A673 (cell line): Measurements from ENCODE around the gene TTC21A. TPM values are rescaled to one million over a fixed set of nuclear protein-coding genes. Genes with fewer than 3 reads are reported as not detected.

Experiments used
- BruUV-seq: library from RNA; stranded (reverse); fragments of 400-500 nt; replicated peaks from 2 replicates; lab custom pipeline; 2021; lab: Mats Ljungman, UMichigan
- CTCF ChIA-PET: fragments of 300-600 bp; sonication (Branson Sonifier 250); formaldehyde crosslinking; loops from one replicate; lab custom pipeline; 2022; ENCODE audit warnings: antibody characterized with exemption; lab: Charles Lee
- POLR2A ChIA-PET: fragments of 300-600 bp; sonication (Branson Sonifier 250); formaldehyde crosslinking; loops from one replicate; lab custom pipeline; 2022; ENCODE audit warnings: antibody characterized with exemption; ENCODE audit not compliant: low non-redundant PET; lab: Charles Lee
- DNase-seq: peaks from one replicate; pipeline ENCODE4 v3.0.0-alpha.2; 2015; ENCODE audit warnings: low spot score
- H3K27ac ChIP-seq: fragments of 200-600 bp; sonication (generic); 2 replicates; pipeline ENCODE4 v1.5.1; 2016; ENCODE audit warnings: mixed run types, low read depth, mild to moderate bottlenecking, mixed read lengths, antibody characterized with exemption, low read length; ENCODE audit not compliant: poor library complexity, severe bottlenecking
- H3K27me3 ChIP-seq: fragments of 200-600 bp; sonication (generic); replicated peaks from 2 replicates; pipeline ENCODE4 v1.6.1; 2017; ENCODE audit warnings: mixed run types, low read depth, mild to moderate bottlenecking, mixed read lengths, antibody characterized with exemption, low read length; ENCODE audit not compliant: insufficient read depth, poor library complexity
- H3K36me3 ChIP-seq: fragments of 200-600 bp; sonication (generic); 2 replicates; pipeline ENCODE4 v1.6.1; 2016; ENCODE audit warnings: mixed run types, mild to moderate bottlenecking, mixed read lengths, antibody characterized with exemption, low read length; ENCODE audit not compliant: insufficient read depth, poor library complexity, severe bottlenecking
- H3K4me1 ChIP-seq: fragments of 200-600 bp; sonication (generic); 2 replicates; pipeline ENCODE4 v1.6.1; 2017; ENCODE audit warnings: mixed run types, mild to moderate bottlenecking, mixed read lengths, antibody characterized with exemption, low read length; ENCODE audit not compliant: insufficient read depth, poor library complexity, severe bottlenecking
- H3K4me3 ChIP-seq: fragments of 200-600 bp; sonication (generic); 2 replicates; pipeline ENCODE4 v1.5.1; 2016; ENCODE audit warnings: low read depth, mixed run types, mild to moderate bottlenecking, mixed read lengths, low read length; ENCODE audit not compliant: poor library complexity, severe bottlenecking
- H3K9me3 ChIP-seq: fragments of 200-600 bp; sonication (generic); 2 replicates; pipeline ENCODE4 v1.6.1; 2016; ENCODE audit warnings: mixed run types, low read depth, mild to moderate bottlenecking, mixed read lengths, antibody characterized with exemption, low read length; ENCODE audit not compliant: poor library complexity, severe bottlenecking
- CTCF ChIP-seq: fragments of 300-800, 200-600 bp; sonication (generic); conservative IDR thresholded peaks from 2 replicates; pipeline ENCODE4 v1.5.1; 2017; ENCODE audit warnings: low read depth, mild to moderate bottlenecking, antibody characterized with exemption, low read length, moderate library complexity, mixed read lengths
- EZH2 ChIP-seq: fragments of 200-600 bp; sonication (generic); IDR thresholded peaks from 2 replicates; pipeline ENCODE4 v1.6.1; 2017; ENCODE audit warnings: borderline replicate concordance, low read depth, mild to moderate bottlenecking, mixed read lengths, antibody characterized with exemption, low read length; ENCODE audit not compliant: poor library complexity, severe bottlenecking
- intact Hi-C: fragments of 100-400 bp; cut with micrococcal nuclease; formaldehyde crosslinking; loops from one replicate; pipeline ENCODE4 v1.10.0; 2022; ENCODE audit not compliant: unreplicated experiment
- total RNA-seq: library from RNA; stranded (reverse); gene quantifications from 2 replicates; pipeline ENCODE4 v1.2.3, GENCODE V29; 2021

TTC21A gene
- total RNA-seq, 1 experiment from 2014 or later, result 1.4 TPM

- H3K4me3 ChIP-seq, result peak overlapping the region; percentile 72
- H3K27ac ChIP-seq, result peak overlapping the region; percentile 88
- DNase-seq, result no peak
- no peaks in the 10 kb centered on the region for H3K27me3 ChIP-seq
- peaks cover 6% of the 10 kb centered on the region for H3K36me3 ChIP-seq
- peaks cover 51% of the 10 kb centered on the region for H3K4me1 ChIP-seq
- intact Hi-C loops, result no loop called here
- TF ChIP-seq CTCF, result no peak
- TF ChIP-seq EZH2, result no peak
- POLR2A ChIA-PET, result no interaction called here
- CTCF ChIA-PET, result interaction anchor here (1.0 kb wide), 1 partner anchor 24 kb away, joined by 3 read pairs; no protein-coding TSS in a partner anchor
- BruUV-seq, result no TSS peak
- H3K9me3 ChIP-seq, result no peaks in the 10 kb centered on the region
Observed at GRCh38 chr3:39150148-39150802, 42.8 kb downstream of the TTC21A start.

GRCh38 chr3:39150803-39151631 lies 43.5 kb downstream of the TTC21A start:
- DNase-seq, result peak; percentile 79
- ChIA-PET CTCF (interaction anchor here (1.0 kb wide), 2 partner anchors 25 to 27 kb away, joined by 3 to 4 read pairs; no protein-coding TSS in a partner anchor), POLR2A (no interaction called here)
- TF ChIP-seq EZH2 (no peak), CTCF (no peak)
- Histone ChIP-seq H3K4me3 (peak overlapping the region; percentile 72), H3K36me3 (no peaks in the 10 kb centered on the region), H3K9me3 (no peaks in the 10 kb centered on the region), H3K27ac (peak overlapping the region; percentile 88), H3K4me1 (peaks cover 51% of the 10 kb centered on the region), H3K27me3 (no peaks in the 10 kb centered on the region)
- intact Hi-C loops, result no loop called here
- BruUV-seq, result no TSS peak

GRCh38 chr3:39153977-39154279 lies 46.4 kb downstream of the TTC21A start:
- H3K9me3 ChIP-seq, result no peaks in the 10 kb centered on the region
- ChIA-PET CTCF (no interaction called here), POLR2A (no interaction called here)
- no TSS peak for BruUV-seq
- peak overlapping the region; percentile 72 for H3K4me3 ChIP-seq
- H3K4me1 ChIP-seq, result peaks cover 29% of the 10 kb centered on the region
- no peaks in the 10 kb centered on the region for H3K27me3 ChIP-seq
- intact Hi-C loops, result no loop called here
- no peak for DNase-seq
- H3K36me3 ChIP-seq, result no peaks in the 10 kb centered on the region
- TF ChIP-seq EZH2 (no peak), CTCF (no peak)
- H3K27ac ChIP-seq, result peak overlapping the region; percentile 88
